Naive thymus-derived CD4-positive, alpha-beta T cell (primary cell): ENCODE measurements around the gene FCMR. TPM values are rescaled to one million over a fixed set of nuclear protein-coding genes. Genes with fewer than 3 reads are reported as not detected.
"Not testable (repeated sequence)": the region's sequence is repeated elsewhere in the genome, so short reads cannot be mapped to it uniquely, and the experiment has no call there.

ENCODE experiments used
- ATAC-seq: fragments of 150-1000 bp; cut with Tn5 transposase; 2 replicates; pipeline ENCODE4 v1.10.0; 2021; ENCODE audit warnings: mild to moderate bottlenecking, moderate library complexity
- CTCF ChIA-PET: fragments of 350-600 bp; sonication (Branson Sonifier 250); formaldehyde crosslinking; loops from one replicate; lab custom pipeline; 2021; ENCODE audit warnings: antibody characterized with exemption; lab: Charles Lee
- POLR2A ChIA-PET: fragments of 350-600 bp; sonication (Branson Sonifier 250); formaldehyde crosslinking; loops from one replicate; lab custom pipeline; 2021; ENCODE audit warnings: antibody characterized with exemption, inconsistent platforms; lab: Charles Lee
- DNase-seq, 9 donors: peaks; one replicate each; pipeline versions ENCODE4 v3.0.0 to v3.0.0-alpha.2; 2020 to 2022; ENCODE audit warnings: mixed read lengths in 1 of 9
- H3K27ac ChIP-seq: one replicate; pipeline ENCODE4 v1.7.0; 2013; ENCODE audit warnings: mild to moderate bottlenecking, low read depth, low read length, moderate library complexity
- H3K27me3 ChIP-seq, 2 donors: one replicate each; pipeline ENCODE4 v1.7.0; 2013; ENCODE audit warnings: low read length in 2 of 2, mild to moderate bottlenecking in 2 of 2, moderate library complexity in 2 of 2; ENCODE audit not compliant: control insufficient read depth in 2 of 2, insufficient read depth in 2 of 2
- H3K36me3 ChIP-seq, 3 experiments: 1 replicate in 2 of 3; 2 replicates in 1 of 3; pipeline ENCODE4 v1.7.0; 2013; ENCODE audit warnings: low read length in 3 of 3, mild to moderate bottlenecking in 3 of 3, moderate library complexity in 1 of 3; ENCODE audit not compliant: insufficient read depth in 3 of 3, control insufficient read depth in 2 of 3
- H3K4me1 ChIP-seq, 2 donors: one replicate each; pipeline ENCODE4 v1.7.0; 2013; ENCODE audit warnings: low read length in 2 of 2, mild to moderate bottlenecking in 2 of 2, moderate library complexity in 1 of 2; ENCODE audit not compliant: control insufficient read depth in 2 of 2, insufficient read depth in 2 of 2
- H3K4me3 ChIP-seq: 2 replicates; pipeline ENCODE4 v1.7.0; 2013; ENCODE audit warnings: mild to moderate bottlenecking, low read length
- H3K9me3 ChIP-seq, 3 experiments: 1 replicate in 2 of 3; 2 replicates in 1 of 3; pipeline ENCODE4 v1.7.0; 2013; ENCODE audit warnings: low read length in 3 of 3; ENCODE audit not compliant: control insufficient read depth in 2 of 3
- H3K27ac Mint-ChIP-seq, 9 donors: one replicate each; pipeline ENCODE4 v1.8.0; 2020 to 2022; ENCODE audit warnings: mixed read lengths in 9 of 9, mild to moderate bottlenecking in 8 of 9, moderate library complexity in 5 of 9, inconsistent platforms in 2 of 9
- H3K27me3 Mint-ChIP-seq, 5 donors: one replicate each; pipeline ENCODE4 v1.8.0; 2021 to 2022; ENCODE audit warnings: mixed read lengths in 5 of 5, mild to moderate bottlenecking in 1 of 5
- H3K36me3 Mint-ChIP-seq, 5 donors: one replicate each; pipeline ENCODE4 v1.8.0; 2020 to 2022; ENCODE audit warnings: mixed read lengths in 5 of 5, mild to moderate bottlenecking in 3 of 5, inconsistent platforms in 1 of 5
- H3K4me1 Mint-ChIP-seq, 7 donors: one replicate each; pipeline ENCODE4 v1.8.0; 2020 to 2022; ENCODE audit warnings: mixed read lengths in 7 of 7, mild to moderate bottlenecking in 3 of 7, inconsistent platforms in 1 of 7
- H3K4me3 Mint-ChIP-seq, 10 donors: one replicate each; pipeline ENCODE4 v1.8.0; 2020 to 2022; ENCODE audit warnings: mild to moderate bottlenecking in 10 of 10, mixed read lengths in 10 of 10, moderate library complexity in 6 of 10, inconsistent platforms in 2 of 10
- H3K9me3 Mint-ChIP-seq, 11 donors: one replicate each; pipeline ENCODE4 v1.8.0; 2020 to 2022; ENCODE audit warnings: mixed read lengths in 11 of 11, mild to moderate bottlenecking in 4 of 11, inconsistent platforms in 1 of 11, moderate library complexity in 1 of 11
- intact Hi-C, 2 donors: fragments of 100-400 bp; cut with micrococcal nuclease; formaldehyde crosslinking; loops; one replicate each; pipeline ENCODE4 v1.15.1; 2023
- polyA plus RNA-seq, 2 donors: library from polyadenylated mRNA; unstranded; fragments of 300-500 nt; fragmentation: Illumina TruSeq; gene quantifications; one replicate each; pipeline ENCODE4 v1.2.3, GENCODE V29; 2021
- total RNA-seq, 6 experiments: library from RNA in 5 of 6; stranded (reverse) in 5 of 6; gene quantifications; 1 replicate in 5 of 6; 2 replicates in 1 of 6; pipeline ENCODE4 v1.2.3 and lab custom pipeline; 2021 to 2026

FCMR gene
- total and polyA plus RNA-seq, 7 experiments from 2014 or later: 103 to 998 (median 803) TPM

- no peak overlapping the region for H3K4me3 Mint-ChIP-seq
- H3K4me3 ChIP-seq: no peak overlapping the region
- no peak overlapping the region for H3K27ac Mint-ChIP-seq
- ChIA-PET POLR2A (interaction anchor here (0.8 kb wide), 1 partner anchor 45 kb away, joined by 4 read pairs; no protein-coding TSS in a partner anchor), CTCF (interaction anchor here (1.6 kb wide), 1 partner anchor 22 kb away, joined by 5 read pairs; no protein-coding TSS in a partner anchor)
- no peak for DNase-seq
- H3K9me3 ChIP-seq: no peaks in the 10 kb centered on the region
- H3K27me3 ChIP-seq: no peaks in the 10 kb centered on the region
- intact Hi-C loops: no loop called here
- ATAC-seq: no peak
- no peak overlapping the region for H3K27ac ChIP-seq
- H3K4me1 Mint-ChIP-seq: peaks cover 7 to 25% (median 18%) of the 10 kb centered on the region in 7 donors
- peaks cover 0 to 14% of the 10 kb centered on the region in 2 donors for H3K4me1 ChIP-seq
- H3K9me3 Mint-ChIP-seq: peaks cover 0 to 7% (median 0%) of the 10 kb centered on the region in 11 donors
- H3K36me3 ChIP-seq: no peaks in the 10 kb centered on the region
- peaks cover 0 to 42% (median 0%) of the 10 kb centered on the region in 5 donors for H3K27me3 Mint-ChIP-seq
- H3K36me3 Mint-ChIP-seq: peaks cover 0 to 7% (median 0%) of the 10 kb centered on the region in 5 donors
These were observed 67.2 kb downstream of the FCMR start for GRCh38 chr1:206854401-206855129.

- Mint-ChIP-seq H3K27me3 (peaks cover 0 to 49% (median 0%) of the 10 kb centered on the region in 5 donors), H3K4me1 (peaks cover 7 to 17% (median 11%) of the 10 kb centered on the region in 7 donors)
- H3K4me3 ChIP-seq, H3K4me1 ChIP-seq, H3K9me3 ChIP-seq, ATAC-seq, H3K36me3 ChIP-seq, H3K27me3 ChIP-seq, H3K4me3 Mint-ChIP-seq, H3K36me3 Mint-ChIP-seq, H3K27ac ChIP-seq, intact Hi-C loops, H3K27ac Mint-ChIP-seq, DNase-seq, H3K9me3 Mint-ChIP-seq: not testable (repeated sequence)
- CTCF ChIA-PET: interaction anchor here (0.6 to 1.0 kb wide), 2 partner anchors 65 to 127 kb away, joined by 3 read pairs; no protein-coding TSS in a partner anchor
- POLR2A ChIA-PET: interaction anchor here (0.6 to 0.7 kb wide), 2 partner anchors 25 to 133 kb away, joined by 3 to 4 read pairs; no protein-coding TSS in a partner anchor
These were observed 68.0 kb downstream of the FCMR start for GRCh38 chr1:206853696-206854095.

Other genes starting within 250 kb of the FCMR start
- 100 to 1,000 TPM in 1 of 5 experiments, 10 to 100 TPM in 4; 49.6 to 123 (median 80.5) TPM for gene MAPKAPK2, start 237.0 kb downstream of the FCMR start, total RNA-seq
- gene MAPKAPK2, start 237.0 kb downstream of the FCMR start, polyA plus RNA-seq: 1 to 10 TPM; 1.4 to 2.0 TPM
- gene IL19, start 151.2 kb downstream of the FCMR start, total RNA-seq: not detected
- gene IL19, start 151.2 kb downstream of the FCMR start, polyA plus RNA-seq: not detected
- gene IL10, start 149.4 kb downstream of the FCMR start, total RNA-seq: 1 to 10 TPM in 2 of 5 experiments, under 1 TPM in 2, not detected in 1; 0.19 to 2.7 (median 0.69) TPM
- not detected for gene IL10, start 149.4 kb downstream of the FCMR start, polyA plus RNA-seq
- not detected for gene IL20, start 56.3 kb downstream of the FCMR start, total RNA-seq
- gene IL20, start 56.3 kb downstream of the FCMR start, polyA plus RNA-seq: not detected
- under 1 TPM in 1 of 5 experiments, not detected in 4; 0.51 TPM for gene IL24, start 24.5 kb downstream of the FCMR start, total RNA-seq
- gene IL24, start 24.5 kb downstream of the FCMR start, polyA plus RNA-seq: 10 to 100 TPM; 27.9 to 28.4 TPM
- not detected for gene PIGR, start 24.5 kb upstream of the FCMR start, total RNA-seq
- not detected for gene PIGR, start 24.5 kb upstream of the FCMR start, polyA plus RNA-seq
- not detected for gene FCAMR, start 48.5 kb upstream of the FCMR start, total RNA-seq
- gene FCAMR, start 48.5 kb upstream of the FCMR start, polyA plus RNA-seq: not detected
- under 1 TPM in 2 of 5 experiments, not detected in 3; 0.11 to 0.15 TPM for gene C1orf116, start 110.8 kb upstream of the FCMR start, total RNA-seq
- not detected for gene C1orf116, start 110.8 kb upstream of the FCMR start, polyA plus RNA-seq
- gene YOD1, start 129.3 kb upstream of the FCMR start, total RNA-seq: 10 to 100 TPM in 1 of 5 experiments, 1 to 10 TPM in 4; 7.4 to 12.8 (median 9.9) TPM
- under 1 TPM; 0.81 to 0.99 TPM for gene YOD1, start 129.3 kb upstream of the FCMR start, polyA plus RNA-seq
- 1 to 10 TPM; 2.3 to 4.6 (median 3.8) TPM for gene PFKFB2, start 131.3 kb upstream of the FCMR start, total RNA-seq
- gene PFKFB2, start 131.3 kb upstream of the FCMR start, polyA plus RNA-seq: 1 to 10 TPM in 1 of 2 donors, under 1 TPM in 1; 0.64 to 2.2 TPM
- gene C4BPB, start 166.9 kb upstream of the FCMR start, total RNA-seq: 1 to 10 TPM; 1.2 to 4.9 (median 3.1) TPM
- gene C4BPB, start 166.9 kb upstream of the FCMR start, polyA plus RNA-seq: under 1 TPM; 0.45 to 0.60 TPM
- not detected for gene C4BPA, start 182.3 kb upstream of the FCMR start, total RNA-seq
- gene C4BPA, start 182.3 kb upstream of the FCMR start, polyA plus RNA-seq: not detected